ENCODE results near the gene REPIN1. TPM values are rescaled to one million over a fixed set of nuclear protein-coding genes. Genes with fewer than 3 reads are reported as not detected.
A peak's percentile ranks its signal among the peaks of the same experiment; 100 is the strongest.

Gene REPIN1
- total and polyA plus RNA-seq, 9 of the 15 experiments (the other 6 are each of a cell fraction or from before 2014, with no cell fraction given) = 8.1 to 283 (median 94.3) TPM

DNA sequence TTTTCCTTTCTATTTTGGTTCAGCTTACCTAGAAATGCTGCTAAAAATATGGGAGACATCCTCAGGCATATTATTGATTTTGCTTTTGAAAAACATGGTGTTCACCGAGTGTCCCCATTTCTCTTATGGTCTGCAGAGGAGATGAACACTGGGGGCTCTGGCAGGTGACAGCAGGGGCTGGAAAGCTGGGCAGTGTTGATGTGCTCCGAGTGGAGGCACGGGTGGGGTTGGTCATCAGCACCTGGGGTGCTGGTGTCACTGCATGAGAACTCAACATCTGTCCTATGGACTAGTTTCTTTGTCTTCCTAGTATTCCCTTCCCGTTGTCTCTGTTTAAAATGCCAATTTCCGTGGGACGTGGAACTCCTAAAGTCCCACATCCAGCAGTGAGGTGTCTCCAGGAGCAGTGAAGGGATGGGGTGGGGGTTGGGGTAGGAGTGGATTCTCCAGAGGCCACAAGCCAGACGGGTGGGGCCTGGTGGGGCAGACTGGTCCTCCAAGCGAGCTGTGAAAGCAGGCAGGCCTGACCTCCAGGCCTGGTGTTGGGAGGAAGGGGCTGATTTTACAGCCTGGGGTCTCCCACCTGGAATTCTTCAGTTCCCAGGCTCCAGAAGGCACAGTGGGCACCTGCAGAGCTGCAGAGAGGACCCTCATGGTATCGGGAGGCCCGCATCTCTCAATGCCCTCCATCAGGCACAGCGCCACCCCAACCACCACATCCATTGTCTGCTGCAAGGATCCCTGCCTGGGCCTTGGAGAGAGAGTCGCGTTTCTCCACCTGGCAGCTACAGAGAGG lies 35.0 kb downstream of the REPIN1 start (continued):
- TF ChIP-seq KAT7 (CRISPR knock-in tag; IDR thresholded peaks at IDR 0.05; ENCODE audit: borderline replicate concordance) (peak; percentile 51), ZC3H8 (IDR thresholded peaks at IDR 0.05) (no peak), MCM5 (IDR thresholded peaks at IDR 0.05; ENCODE audit: low read depth) (no peak), TEAD1 (CRISPR knock-in tag; IDR thresholded peaks at IDR 0.05) (peak in 1 of 2 experiments; percentile 57; a peak in 2 of 4 replicates), ELF1 (tag; IDR thresholded peaks at IDR 0.05) (no peak), CEBPB (tag; IDR thresholded peaks at IDR 0.05) (no peak), FOXP1 (CRISPR knock-in tag; IDR thresholded peaks at IDR 0.05) (peak; percentile 69; the same call in 1 of the 2 replicates), DNMT1 (IDR thresholded peaks at IDR 0.05) (no peak), SRSF1 (IDR thresholded peaks at IDR 0.05; ENCODE audit: low read depth, low read length) (no peak), ZNF79 (CRISPR knock-in tag; IDR thresholded peaks at IDR 0.05; ENCODE audit: low read depth) (no peak), PTRF (tag; IDR thresholded peaks at IDR 0.05) (no peak)
- TF ChIP-seq, protein P1, sequence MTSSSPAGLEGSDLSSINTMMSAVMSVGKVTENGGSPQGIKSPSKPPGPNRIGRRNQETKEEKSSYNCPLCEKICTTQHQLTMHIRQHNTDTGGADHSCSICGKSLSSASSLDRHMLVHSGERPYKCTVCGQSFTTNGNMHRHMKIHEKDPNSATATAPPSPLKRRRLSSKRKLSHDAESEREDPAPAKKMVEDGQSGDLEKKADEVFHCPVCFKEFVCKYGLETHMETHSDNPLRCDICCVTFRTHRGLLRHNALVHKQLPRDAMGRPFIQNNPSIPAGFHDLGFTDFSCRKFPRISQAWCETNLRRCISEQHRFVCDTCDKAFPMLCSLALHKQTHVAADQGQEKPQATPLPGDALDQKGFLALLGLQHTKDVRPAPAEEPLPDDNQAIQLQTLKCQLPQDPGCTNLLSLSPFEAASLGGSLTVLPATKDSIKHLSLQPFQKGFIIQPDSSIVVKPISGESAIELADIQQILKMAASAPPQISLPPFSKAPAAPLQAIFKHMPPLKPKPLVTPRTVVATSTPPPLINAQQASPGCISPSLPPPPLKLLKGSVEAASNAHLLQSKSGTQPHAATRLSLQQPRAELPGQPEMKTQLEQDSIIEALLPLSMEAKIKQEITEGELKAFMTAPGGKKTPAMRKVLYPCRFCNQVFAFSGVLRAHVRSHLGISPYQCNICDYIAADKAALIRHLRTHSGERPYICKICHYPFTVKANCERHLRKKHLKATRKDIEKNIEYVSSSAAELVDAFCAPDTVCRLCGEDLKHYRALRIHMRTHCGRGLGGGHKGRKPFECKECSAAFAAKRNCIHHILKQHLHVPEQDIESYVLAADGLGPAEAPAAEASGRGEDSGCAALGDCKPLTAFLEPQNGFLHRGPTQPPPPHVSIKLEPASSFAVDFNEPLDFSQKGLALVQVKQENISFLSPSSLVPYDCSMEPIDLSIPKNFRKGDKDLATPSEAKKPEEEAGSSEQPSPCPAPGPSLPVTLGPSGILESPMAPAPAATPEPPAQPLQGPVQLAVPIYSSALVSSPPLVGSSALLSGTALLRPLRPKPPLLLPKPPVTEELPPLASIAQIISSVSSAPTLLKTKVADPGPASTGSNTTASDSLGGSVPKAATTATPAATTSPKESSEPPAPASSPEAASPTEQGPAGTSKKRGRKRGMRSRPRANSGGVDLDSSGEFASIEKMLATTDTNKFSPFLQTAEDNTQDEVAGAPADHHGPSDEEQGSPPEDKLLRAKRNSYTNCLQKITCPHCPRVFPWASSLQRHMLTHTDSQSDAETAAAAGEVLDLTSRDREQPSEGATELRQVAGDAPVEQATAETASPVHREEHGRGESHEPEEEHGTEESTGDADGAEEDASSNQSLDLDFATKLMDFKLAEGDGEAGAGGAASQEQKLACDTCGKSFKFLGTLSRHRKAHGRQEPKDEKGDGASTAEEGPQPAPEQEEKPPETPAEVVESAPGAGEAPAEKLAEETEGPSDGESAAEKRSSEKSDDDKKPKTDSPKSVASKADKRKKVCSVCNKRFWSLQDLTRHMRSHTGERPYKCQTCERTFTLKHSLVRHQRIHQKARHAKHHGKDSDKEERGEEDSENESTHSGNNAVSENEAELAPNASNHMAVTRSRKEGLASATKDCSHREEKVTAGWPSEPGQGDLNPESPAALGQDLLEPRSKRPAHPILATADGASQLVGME (CRISPR knock-in tag; IDR thresholded peaks at IDR 0.05) = 0 out of 2 replicates have a peak, but pooled peaks have one; percentile 15
- TF ChIP-seq, protein P2, sequence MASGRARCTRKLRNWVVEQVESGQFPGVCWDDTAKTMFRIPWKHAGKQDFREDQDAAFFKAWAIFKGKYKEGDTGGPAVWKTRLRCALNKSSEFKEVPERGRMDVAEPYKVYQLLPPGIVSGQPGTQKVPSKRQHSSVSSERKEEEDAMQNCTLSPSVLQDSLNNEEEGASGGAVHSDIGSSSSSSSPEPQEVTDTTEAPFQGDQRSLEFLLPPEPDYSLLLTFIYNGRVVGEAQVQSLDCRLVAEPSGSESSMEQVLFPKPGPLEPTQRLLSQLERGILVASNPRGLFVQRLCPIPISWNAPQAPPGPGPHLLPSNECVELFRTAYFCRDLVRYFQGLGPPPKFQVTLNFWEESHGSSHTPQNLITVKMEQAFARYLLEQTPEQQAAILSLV (tag; IDR thresholded peaks at IDR 0.05) = no peak
- TF ChIP-seq, protein P3, sequence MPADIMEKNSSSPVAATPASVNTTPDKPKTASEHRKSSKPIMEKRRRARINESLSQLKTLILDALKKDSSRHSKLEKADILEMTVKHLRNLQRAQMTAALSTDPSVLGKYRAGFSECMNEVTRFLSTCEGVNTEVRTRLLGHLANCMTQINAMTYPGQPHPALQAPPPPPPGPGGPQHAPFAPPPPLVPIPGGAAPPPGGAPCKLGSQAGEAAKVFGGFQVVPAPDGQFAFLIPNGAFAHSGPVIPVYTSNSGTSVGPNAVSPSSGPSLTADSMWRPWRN (IDR thresholded peaks at IDR 0.05; ENCODE audit: low read depth) = no peak
- TF ChIP-seq, protein P4, sequence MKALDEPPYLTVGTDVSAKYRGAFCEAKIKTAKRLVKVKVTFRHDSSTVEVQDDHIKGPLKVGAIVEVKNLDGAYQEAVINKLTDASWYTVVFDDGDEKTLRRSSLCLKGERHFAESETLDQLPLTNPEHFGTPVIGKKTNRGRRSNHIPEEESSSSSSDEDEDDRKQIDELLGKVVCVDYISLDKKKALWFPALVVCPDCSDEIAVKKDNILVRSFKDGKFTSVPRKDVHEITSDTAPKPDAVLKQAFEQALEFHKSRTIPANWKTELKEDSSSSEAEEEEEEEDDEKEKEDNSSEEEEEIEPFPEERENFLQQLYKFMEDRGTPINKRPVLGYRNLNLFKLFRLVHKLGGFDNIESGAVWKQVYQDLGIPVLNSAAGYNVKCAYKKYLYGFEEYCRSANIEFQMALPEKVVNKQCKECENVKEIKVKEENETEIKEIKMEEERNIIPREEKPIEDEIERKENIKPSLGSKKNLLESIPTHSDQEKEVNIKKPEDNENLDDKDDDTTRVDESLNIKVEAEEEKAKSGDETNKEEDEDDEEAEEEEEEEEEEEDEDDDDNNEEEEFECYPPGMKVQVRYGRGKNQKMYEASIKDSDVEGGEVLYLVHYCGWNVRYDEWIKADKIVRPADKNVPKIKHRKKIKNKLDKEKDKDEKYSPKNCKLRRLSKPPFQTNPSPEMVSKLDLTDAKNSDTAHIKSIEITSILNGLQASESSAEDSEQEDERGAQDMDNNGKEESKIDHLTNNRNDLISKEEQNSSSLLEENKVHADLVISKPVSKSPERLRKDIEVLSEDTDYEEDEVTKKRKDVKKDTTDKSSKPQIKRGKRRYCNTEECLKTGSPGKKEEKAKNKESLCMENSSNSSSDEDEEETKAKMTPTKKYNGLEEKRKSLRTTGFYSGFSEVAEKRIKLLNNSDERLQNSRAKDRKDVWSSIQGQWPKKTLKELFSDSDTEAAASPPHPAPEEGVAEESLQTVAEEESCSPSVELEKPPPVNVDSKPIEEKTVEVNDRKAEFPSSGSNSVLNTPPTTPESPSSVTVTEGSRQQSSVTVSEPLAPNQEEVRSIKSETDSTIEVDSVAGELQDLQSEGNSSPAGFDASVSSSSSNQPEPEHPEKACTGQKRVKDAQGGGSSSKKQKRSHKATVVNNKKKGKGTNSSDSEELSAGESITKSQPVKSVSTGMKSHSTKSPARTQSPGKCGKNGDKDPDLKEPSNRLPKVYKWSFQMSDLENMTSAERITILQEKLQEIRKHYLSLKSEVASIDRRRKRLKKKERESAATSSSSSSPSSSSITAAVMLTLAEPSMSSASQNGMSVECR (CRISPR knock-in tag; IDR thresholded peaks at IDR 0.05) = peak; percentile 40; the same call in 1 of the 2 replicates

Measured in K562 (cell line).